Astrocyte of the cerebellum (primary cell): Measurements from ENCODE around the gene WNT7B.
A peak's percentile ranks its signal among the peaks of the same experiment; 100 is the strongest.

Experiments used
- DNase-seq: peaks from one replicate; pipeline ENCODE4 v3.0.0-alpha.2; 2011; ENCODE audit warnings: low read depth
- H3K4me3 ChIP-seq: 2 replicates; pipeline ENCODE4 v1.5.1; 2011; ENCODE audit warnings: mild to moderate bottlenecking, low read depth, low read length, moderate library complexity
- in situ Hi-C: cut with HindIII; loops from 2 replicates; pipeline ENCODE4 v1.10.0; 2017; ENCODE audit warnings: low sequenced_read_pairs
- TF ChIP-seq, protein P1 (sequence below): IDR thresholded peaks from 2 replicates; pipeline ENCODE4 v1.5.1; 2012; ENCODE audit warnings: low read length, low read depth, moderate library complexity, mild to moderate bottlenecking; ENCODE audit errors: missing control alignments

WNT7B gene

DNA sequence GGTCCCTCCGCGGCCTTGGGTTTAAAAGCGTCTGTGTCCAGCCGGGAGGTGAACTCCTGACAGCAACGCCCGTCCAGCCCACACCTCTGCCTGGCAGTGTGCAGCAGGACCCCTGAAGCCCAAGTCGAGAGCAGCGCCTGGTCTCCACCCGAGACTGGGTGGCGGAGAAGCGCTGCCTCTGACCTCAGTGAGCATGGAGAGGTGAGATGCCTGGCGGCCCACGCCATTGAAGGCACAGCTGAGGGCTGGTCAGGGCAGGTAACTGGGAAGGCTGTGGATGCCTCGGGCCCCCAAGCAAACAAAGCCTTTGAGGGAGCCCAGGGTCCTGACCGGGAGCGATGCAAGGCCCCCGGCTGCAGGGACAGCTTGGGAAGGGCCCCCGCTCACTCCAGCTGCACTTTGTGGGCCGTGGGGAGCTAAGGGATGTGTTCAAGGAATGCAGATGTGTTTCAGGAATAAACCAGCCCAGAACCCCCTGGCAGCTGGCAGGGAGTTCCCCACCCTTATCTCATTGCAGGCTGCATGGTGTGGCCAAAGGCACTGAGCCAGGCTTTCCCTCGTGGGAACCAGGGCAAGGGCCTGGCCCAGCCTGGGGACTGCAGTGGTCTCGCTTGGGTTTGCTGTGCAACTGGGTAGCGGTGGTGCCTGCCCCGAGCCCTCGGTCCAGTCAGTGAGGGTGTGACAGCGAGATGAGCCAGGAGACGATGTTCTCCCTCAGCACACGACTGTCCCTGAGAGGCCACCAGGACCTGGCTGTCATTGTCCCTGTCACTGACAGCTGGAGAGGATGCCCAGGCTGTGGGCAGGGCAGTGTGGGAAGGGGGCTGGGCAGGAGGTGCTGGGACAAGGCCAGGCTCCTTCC, 92.5 kb downstream of the WNT7B start:
- TF ChIP-seq, protein P1, sequence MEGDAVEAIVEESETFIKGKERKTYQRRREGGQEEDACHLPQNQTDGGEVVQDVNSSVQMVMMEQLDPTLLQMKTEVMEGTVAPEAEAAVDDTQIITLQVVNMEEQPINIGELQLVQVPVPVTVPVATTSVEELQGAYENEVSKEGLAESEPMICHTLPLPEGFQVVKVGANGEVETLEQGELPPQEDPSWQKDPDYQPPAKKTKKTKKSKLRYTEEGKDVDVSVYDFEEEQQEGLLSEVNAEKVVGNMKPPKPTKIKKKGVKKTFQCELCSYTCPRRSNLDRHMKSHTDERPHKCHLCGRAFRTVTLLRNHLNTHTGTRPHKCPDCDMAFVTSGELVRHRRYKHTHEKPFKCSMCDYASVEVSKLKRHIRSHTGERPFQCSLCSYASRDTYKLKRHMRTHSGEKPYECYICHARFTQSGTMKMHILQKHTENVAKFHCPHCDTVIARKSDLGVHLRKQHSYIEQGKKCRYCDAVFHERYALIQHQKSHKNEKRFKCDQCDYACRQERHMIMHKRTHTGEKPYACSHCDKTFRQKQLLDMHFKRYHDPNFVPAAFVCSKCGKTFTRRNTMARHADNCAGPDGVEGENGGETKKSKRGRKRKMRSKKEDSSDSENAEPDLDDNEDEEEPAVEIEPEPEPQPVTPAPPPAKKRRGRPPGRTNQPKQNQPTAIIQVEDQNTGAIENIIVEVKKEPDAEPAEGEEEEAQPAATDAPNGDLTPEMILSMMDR, result no peak
- H3K4me3 ChIP-seq, result no peak overlapping the region
- in situ Hi-C loops, result no loop called here
- no peak for DNase-seq

- TF ChIP-seq, protein P1, result no peak
- in situ Hi-C loops, result no loop called here
- DNase-seq, result no peak
- H3K4me3 ChIP-seq, result no peak overlapping the region
Observed at GRCh38 chr22:45883811-45884170, 93.2 kb downstream of the WNT7B start.

- in situ Hi-C loops, result no loop called here
- TF ChIP-seq, protein P1, result no peak
- H3K4me3 ChIP-seq, result no peak overlapping the region
- DNase-seq, result no peak
Observed at GRCh38 chr22:45882881-45883810, 93.8 kb downstream of the WNT7B start.

DNA sequence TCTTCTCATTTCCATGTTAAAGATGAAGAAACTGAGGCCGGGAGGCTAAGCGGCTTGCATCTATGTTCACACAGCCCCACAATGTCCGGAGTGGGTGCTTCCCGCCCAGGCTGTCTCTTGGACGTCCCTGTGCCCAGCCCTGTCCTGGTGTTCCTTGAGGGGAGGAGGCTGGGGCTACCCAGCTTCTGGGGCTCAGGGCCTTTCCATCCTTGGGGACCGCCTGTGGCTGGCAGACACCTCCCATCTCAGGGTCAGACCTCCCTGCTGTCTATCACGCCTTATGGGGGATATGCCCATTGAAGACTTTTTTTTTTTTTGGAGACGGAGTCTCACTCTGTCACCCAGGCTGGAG, 95.5 kb downstream of the WNT7B start:
- no peak overlapping the region for H3K4me3 ChIP-seq
- TF ChIP-seq, protein P1, result no peak
- no peak for DNase-seq
- in situ Hi-C loops, result no loop called here

GRCh38 chr22:45880716-45881523, 96.0 kb downstream of the WNT7B start:
- peak overlapping the region; percentile 24 for H3K4me3 ChIP-seq
- TF ChIP-seq, protein P1, result no peak
- no peak for DNase-seq
- in situ Hi-C loops, result no loop called here
